AG09309 (cell line): ENCODE measurements around the gene BEST2.

ENCODE experiments used
- DNase-seq: peaks from one replicate; pipeline ENCODE4 v3.0.0-alpha.2; 2010; ENCODE audit warnings: low read depth
- H3K4me3 ChIP-seq: 2 replicates; pipeline ENCODE4 v1.5.1; 2011; ENCODE audit warnings: mild to moderate bottlenecking, low read depth, low read length, moderate library complexity; ENCODE audit not compliant: control insufficient read depth
- TF ChIP-seq, protein P1 (sequence below): IDR thresholded peaks from 2 replicates; pipeline ENCODE4 v1.5.1; 2011; ENCODE audit warnings: mild to moderate bottlenecking, low read depth, low read length, inconsistent platforms; ENCODE audit not compliant: insufficient read depth, control insufficient read depth; ENCODE audit errors: missing control alignments

BEST2 gene

DNA sequence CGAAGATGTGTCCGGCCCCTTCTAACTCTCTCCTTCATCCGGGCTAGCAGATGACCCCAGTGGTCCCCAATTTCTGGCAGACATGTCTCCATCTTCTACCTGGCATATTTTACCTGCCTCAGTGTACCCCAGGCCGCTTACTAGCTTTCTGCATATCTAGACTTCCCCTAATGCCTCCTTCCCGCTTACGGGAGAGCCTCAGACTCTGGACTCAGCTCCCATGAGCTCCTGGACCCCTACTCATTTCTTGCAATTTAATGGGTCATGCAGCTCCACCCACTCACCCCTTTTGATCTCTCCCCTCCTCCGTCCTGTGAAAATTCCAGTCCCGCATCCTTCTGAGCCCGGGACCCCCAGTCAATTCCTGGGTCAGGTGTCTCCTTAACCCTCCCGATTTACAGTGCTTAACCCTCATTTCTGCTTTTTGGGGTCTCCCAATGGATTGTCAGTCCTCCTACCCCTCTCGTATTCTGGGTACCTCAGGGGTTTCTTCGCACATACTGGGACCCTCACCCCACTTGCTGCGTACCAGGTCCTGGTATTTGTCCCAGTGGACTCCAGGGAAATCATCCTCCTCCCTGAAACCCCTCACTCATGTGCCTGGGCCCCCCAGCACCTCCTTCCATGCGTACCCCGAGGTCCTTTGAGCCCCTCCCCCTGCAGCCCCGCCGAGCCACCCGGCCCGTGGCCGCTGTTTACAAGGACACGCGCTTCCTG, 39.2 kb downstream of the BEST2 start:
- TF ChIP-seq, protein P1, sequence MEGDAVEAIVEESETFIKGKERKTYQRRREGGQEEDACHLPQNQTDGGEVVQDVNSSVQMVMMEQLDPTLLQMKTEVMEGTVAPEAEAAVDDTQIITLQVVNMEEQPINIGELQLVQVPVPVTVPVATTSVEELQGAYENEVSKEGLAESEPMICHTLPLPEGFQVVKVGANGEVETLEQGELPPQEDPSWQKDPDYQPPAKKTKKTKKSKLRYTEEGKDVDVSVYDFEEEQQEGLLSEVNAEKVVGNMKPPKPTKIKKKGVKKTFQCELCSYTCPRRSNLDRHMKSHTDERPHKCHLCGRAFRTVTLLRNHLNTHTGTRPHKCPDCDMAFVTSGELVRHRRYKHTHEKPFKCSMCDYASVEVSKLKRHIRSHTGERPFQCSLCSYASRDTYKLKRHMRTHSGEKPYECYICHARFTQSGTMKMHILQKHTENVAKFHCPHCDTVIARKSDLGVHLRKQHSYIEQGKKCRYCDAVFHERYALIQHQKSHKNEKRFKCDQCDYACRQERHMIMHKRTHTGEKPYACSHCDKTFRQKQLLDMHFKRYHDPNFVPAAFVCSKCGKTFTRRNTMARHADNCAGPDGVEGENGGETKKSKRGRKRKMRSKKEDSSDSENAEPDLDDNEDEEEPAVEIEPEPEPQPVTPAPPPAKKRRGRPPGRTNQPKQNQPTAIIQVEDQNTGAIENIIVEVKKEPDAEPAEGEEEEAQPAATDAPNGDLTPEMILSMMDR, result no peak
- no peak for DNase-seq
- H3K4me3 ChIP-seq, result peak overlapping the region; percentile 94

DNA sequence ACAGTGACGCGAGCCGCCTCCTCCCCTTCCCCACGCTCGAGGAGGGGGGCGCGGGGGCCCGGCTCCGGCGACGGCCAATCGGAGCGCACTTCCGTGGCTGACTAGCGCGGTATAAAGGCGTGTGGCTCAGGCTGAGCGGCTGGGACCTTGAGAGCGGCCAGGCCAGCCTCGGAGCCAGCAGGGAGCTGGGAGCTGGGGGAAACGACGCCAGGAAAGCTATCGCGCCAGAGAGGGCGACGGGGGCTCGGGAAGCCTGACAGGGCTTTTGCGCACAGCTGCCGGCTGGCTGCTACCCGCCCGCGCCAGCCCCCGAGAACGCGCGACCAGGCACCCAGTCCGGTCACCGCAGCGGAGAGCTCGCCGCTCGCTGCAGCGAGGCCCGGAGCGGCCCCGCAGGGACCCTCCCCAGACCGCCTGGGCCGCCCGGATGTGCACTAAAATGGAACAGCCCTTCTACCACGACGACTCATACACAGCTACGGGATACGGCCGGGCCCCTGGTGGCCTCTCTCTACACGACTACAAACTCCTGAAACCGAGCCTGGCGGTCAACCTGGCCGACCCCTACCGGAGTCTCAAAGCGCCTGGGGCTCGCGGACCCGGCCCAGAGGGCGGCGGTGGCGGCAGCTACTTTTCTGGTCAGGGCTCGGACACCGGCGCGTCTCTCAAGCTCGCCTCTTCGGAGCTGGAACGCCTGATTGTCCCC, 39.9 kb downstream of the BEST2 start, which contains the start of gene JUNB:
JUNB (plus strand) TSS at position 142 of the 706 bp plus-strand sequence; CDS start at position 428, 286 bp downstream.
- peak; percentile 90 for DNase-seq
- peak within 1 kb of the TSS; percentile 94 for H3K4me3 ChIP-seq

DNA sequence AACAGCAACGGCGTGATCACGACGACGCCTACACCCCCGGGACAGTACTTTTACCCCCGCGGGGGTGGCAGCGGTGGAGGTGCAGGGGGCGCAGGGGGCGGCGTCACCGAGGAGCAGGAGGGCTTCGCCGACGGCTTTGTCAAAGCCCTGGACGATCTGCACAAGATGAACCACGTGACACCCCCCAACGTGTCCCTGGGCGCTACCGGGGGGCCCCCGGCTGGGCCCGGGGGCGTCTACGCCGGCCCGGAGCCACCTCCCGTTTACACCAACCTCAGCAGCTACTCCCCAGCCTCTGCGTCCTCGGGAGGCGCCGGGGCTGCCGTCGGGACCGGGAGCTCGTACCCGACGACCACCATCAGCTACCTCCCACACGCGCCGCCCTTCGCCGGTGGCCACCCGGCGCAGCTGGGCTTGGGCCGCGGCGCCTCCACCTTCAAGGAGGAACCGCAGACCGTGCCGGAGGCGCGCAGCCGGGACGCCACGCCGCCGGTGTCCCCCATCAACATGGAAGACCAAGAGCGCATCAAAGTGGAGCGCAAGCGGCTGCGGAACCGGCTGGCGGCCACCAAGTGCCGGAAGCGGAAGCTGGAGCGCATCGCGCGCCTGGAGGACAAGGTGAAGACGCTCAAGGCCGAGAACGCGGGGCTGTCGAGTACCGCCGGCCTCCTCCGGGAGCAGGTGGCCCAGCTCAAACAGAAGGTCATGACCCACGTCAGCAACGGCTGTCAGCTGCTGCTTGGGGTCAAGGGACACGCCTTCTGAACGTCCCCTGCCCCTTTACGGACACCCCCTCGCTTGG, 40.7 kb downstream of the BEST2 start:
- H3K4me3 ChIP-seq, result peak overlapping the region; percentile 94
- DNase-seq, result no peak
- TF ChIP-seq, protein P1, result no peak

More for the DNA sequence above, 39.9 kb downstream of the BEST2 start, which contains the start of gene JUNB:
- TF ChIP-seq, protein P1, result no peak

DNA sequence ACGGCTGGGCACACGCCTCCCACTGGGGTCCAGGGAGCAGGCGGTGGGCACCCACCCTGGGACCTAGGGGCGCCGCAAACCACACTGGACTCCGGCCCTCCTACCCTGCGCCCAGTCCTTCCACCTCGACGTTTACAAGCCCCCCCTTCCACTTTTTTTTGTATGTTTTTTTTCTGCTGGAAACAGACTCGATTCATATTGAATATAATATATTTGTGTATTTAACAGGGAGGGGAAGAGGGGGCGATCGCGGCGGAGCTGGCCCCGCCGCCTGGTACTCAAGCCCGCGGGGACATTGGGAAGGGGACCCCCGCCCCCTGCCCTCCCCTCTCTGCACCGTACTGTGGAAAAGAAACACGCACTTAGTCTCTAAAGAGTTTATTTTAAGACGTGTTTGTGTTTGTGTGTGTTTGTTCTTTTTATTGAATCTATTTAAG, 41.3 kb downstream of the BEST2 start:
- peak overlapping the region; percentile 94 for H3K4me3 ChIP-seq
- TF ChIP-seq, protein P1, result no peak
- DNase-seq, result no peak

DNA sequence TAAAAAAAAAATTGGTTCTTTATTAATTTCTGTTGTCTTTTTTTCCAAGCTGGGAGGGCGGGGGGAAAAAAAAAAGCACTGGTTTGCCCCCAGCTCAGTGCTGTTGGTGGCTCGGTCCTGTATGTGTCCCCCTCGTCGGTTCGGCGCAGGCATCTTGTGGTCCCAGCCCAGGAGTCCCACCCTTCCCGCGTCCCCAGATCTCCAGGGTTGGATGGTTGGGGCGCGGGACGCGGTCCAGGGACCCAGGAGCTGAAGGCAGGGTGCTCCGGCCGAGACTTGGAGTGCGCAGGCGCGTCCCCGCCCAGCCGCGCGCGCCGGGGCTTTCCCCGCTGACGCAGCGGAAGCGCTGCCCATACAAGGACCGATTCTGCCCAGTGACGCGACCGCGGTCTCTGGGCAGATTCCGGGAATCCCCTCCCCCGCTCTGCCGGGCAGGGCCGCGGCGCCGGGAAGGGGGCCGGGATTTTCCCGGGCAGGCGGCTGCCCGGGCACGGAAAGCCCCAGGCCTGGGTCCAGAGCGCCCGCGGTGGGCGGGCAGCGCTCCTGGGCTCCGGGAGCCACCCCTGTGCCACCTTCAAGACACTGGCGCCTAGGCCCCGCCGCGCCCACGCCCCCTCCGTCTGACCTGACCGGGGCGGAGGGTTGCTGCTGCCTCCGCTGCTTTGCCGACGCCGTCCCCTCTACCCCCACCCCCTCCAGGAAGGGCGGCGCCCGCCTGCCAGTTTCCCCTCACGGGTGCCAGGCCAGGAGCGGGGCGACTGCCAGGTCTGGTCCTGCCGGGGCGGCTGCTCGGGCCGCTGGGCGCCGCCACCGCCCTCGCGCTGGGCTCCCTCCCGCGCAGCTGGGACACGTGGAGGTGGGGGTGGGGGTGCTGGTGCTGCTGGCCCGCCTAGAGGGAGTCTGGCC, 42.0 kb downstream of the BEST2 start:
- H3K4me3 ChIP-seq, result peak overlapping the region; percentile 94
- no peak for DNase-seq

More for the DNA sequence above, 42.0 kb downstream of the BEST2 start:
- TF ChIP-seq, protein P1, result no peak
